ENCODE data around the gene UST.
"Not testable (repeated sequence)": the region's sequence is repeated elsewhere in the genome, so short reads cannot be mapped to it uniquely, and the experiment has no call there.

UST gene

GRCh38 chr6:149103950-149104349, 357.1 kb downstream of the UST start:
- not testable (repeated sequence) for H2BK5ac ChIP-seq (ENCODE audit: low read depth, low read length, poor library complexity, severe bottlenecking); H3K4me1 ChIP-seq (ENCODE audit: control insufficient read depth, insufficient read depth, low read depth, low read length); H3K27me3 ChIP-seq (ENCODE audit: control insufficient read depth in 1 of 2, insufficient read depth in 1 of 2, low read length in 2 of 2); H2AFZ ChIP-seq (ENCODE audit: low read depth, low read length); H3K79me1 ChIP-seq (replicated peaks; ENCODE audit: low read length, poor library complexity, severe bottlenecking); H3K4me2 ChIP-seq (ENCODE audit: low read length, poor library complexity, severe bottlenecking); H3K4ac ChIP-seq (ENCODE audit: low read depth in 1 of 2, low read length in 2 of 2); DNase-seq; H2BK12ac ChIP-seq (ENCODE audit: low read length in 2 of 2); H3K4me3 ChIP-seq (ENCODE audit: insufficient read depth in 1 of 2, low read depth in 1 of 2, low read length in 2 of 2); H3K36me3 ChIP-seq (ENCODE audit: control insufficient read depth in 1 of 2, insufficient read depth in 2 of 2, low read depth in 1 of 2, low read length in 2 of 2); H4K91ac ChIP-seq (ENCODE audit: low read length); H2AK5ac ChIP-seq (ENCODE audit: low read length, severe bottlenecking); H2BK15ac ChIP-seq (ENCODE audit: low read depth, poor library complexity, severe bottlenecking); H3K9me3 ChIP-seq (ENCODE audit: control insufficient read depth, low read length); H3K9ac ChIP-seq (ENCODE audit: low read length); H3K18ac ChIP-seq (ENCODE audit: low read depth in 1 of 2, low read length in 2 of 2); H3K14ac ChIP-seq (ENCODE audit: low read length in 2 of 2); H3K27ac ChIP-seq (ENCODE audit: low read length, poor library complexity, severe bottlenecking); H4K8ac ChIP-seq (ENCODE audit: low read length); H2BK120ac ChIP-seq (ENCODE audit: low read depth, low read length); H3K23ac ChIP-seq (ENCODE audit: low read length in 2 of 2)
- WGBS: 100% methylated on average over 2 of the region's 3 CpGs

GRCh38 chr6:149107520-149107919, 360.7 kb downstream of the UST start:
- H3K4me1 ChIP-seq (ENCODE audit: control insufficient read depth, insufficient read depth, low read depth, low read length): no peaks in the 10 kb centered on the region
- no peak overlapping the region for H3K23ac ChIP-seq (ENCODE audit: low read length in 2 of 2)
- no peak overlapping the region for H3K27ac ChIP-seq (ENCODE audit: low read length, poor library complexity, severe bottlenecking)
- no peak overlapping the region for H2BK120ac ChIP-seq (ENCODE audit: low read depth, low read length)
- no peak overlapping the region for H3K14ac ChIP-seq (ENCODE audit: low read length in 2 of 2)
- no peak for DNase-seq
- 91% methylated on average over 5 of the region's 5 CpGs for WGBS
- no peaks in the 10 kb centered on the region for H3K27me3 ChIP-seq (ENCODE audit: control insufficient read depth in 1 of 2, insufficient read depth in 1 of 2, low read length in 2 of 2)
- no peak overlapping the region for H4K8ac ChIP-seq (ENCODE audit: low read length)
- no peak overlapping the region for H3K4me3 ChIP-seq (ENCODE audit: insufficient read depth in 1 of 2, low read depth in 1 of 2, low read length in 2 of 2)
- H2BK15ac ChIP-seq (ENCODE audit: low read depth, poor library complexity, severe bottlenecking): no peak overlapping the region
- no peak overlapping the region for H3K18ac ChIP-seq (ENCODE audit: low read depth in 1 of 2, low read length in 2 of 2)
- no peak overlapping the region for H2BK5ac ChIP-seq (ENCODE audit: low read depth, low read length, poor library complexity, severe bottlenecking)
- H3K9me3 ChIP-seq (ENCODE audit: control insufficient read depth, low read length): no peaks in the 10 kb centered on the region
- H2AFZ ChIP-seq (ENCODE audit: low read depth, low read length): no peak overlapping the region
- H2AK5ac ChIP-seq (ENCODE audit: low read length, severe bottlenecking): no peak overlapping the region
- H2BK12ac ChIP-seq (ENCODE audit: low read length in 2 of 2): no peak overlapping the region
- no peak overlapping the region for H3K4ac ChIP-seq (ENCODE audit: low read depth in 1 of 2, low read length in 2 of 2)
- no peak overlapping the region for H3K4me2 ChIP-seq (ENCODE audit: low read length, poor library complexity, severe bottlenecking)
- no peaks in the 10 kb centered on the region for H3K79me1 ChIP-seq (replicated peaks; ENCODE audit: low read length, poor library complexity, severe bottlenecking)
- no peak overlapping the region for H3K9ac ChIP-seq (ENCODE audit: low read length)
- no peak overlapping the region for H4K91ac ChIP-seq (ENCODE audit: low read length)
- no peaks in the 10 kb centered on the region for H3K36me3 ChIP-seq (ENCODE audit: control insufficient read depth in 1 of 2, insufficient read depth in 2 of 2, low read depth in 1 of 2, low read length in 2 of 2)

- Histone ChIP-seq H2BK12ac (ENCODE audit: low read length in 2 of 2) (no peak overlapping the region), H4K8ac (ENCODE audit: low read length) (no peak overlapping the region), H2AFZ (ENCODE audit: low read depth, low read length) (no peak overlapping the region), H3K27me3 (ENCODE audit: control insufficient read depth in 1 of 2, insufficient read depth in 1 of 2, low read length in 2 of 2) (no peaks in the 10 kb centered on the region), H3K4ac (ENCODE audit: low read depth in 1 of 2, low read length in 2 of 2) (no peak overlapping the region), H2BK120ac (ENCODE audit: low read depth, low read length) (no peak overlapping the region), H4K91ac (ENCODE audit: low read length) (no peak overlapping the region), H3K4me3 (ENCODE audit: insufficient read depth in 1 of 2, low read depth in 1 of 2, low read length in 2 of 2) (no peak overlapping the region), H2BK15ac (ENCODE audit: low read depth, poor library complexity, severe bottlenecking) (no peak overlapping the region), H3K9me3 (ENCODE audit: control insufficient read depth, low read length) (no peaks in the 10 kb centered on the region), H3K23ac (ENCODE audit: low read length in 2 of 2) (no peak overlapping the region), H3K27ac (ENCODE audit: low read length, poor library complexity, severe bottlenecking) (no peak overlapping the region), H3K14ac (ENCODE audit: low read length in 2 of 2) (no peak overlapping the region), H3K9ac (ENCODE audit: low read length) (no peak overlapping the region), H3K4me2 (ENCODE audit: low read length, poor library complexity, severe bottlenecking) (no peak overlapping the region), H3K4me1 (ENCODE audit: control insufficient read depth, insufficient read depth, low read depth, low read length) (no peaks in the 10 kb centered on the region), H3K18ac (ENCODE audit: low read depth in 1 of 2, low read length in 2 of 2) (no peak overlapping the region), H2BK5ac (ENCODE audit: low read depth, low read length, poor library complexity, severe bottlenecking) (no peak overlapping the region), H3K79me1 (replicated peaks; ENCODE audit: low read length, poor library complexity, severe bottlenecking) (no peaks in the 10 kb centered on the region), H3K36me3 (ENCODE audit: control insufficient read depth in 1 of 2, insufficient read depth in 2 of 2, low read depth in 1 of 2, low read length in 2 of 2) (no peaks in the 10 kb centered on the region), H2AK5ac (ENCODE audit: low read length, severe bottlenecking) (no peak overlapping the region)
- no peak for DNase-seq
- 84% methylated on average over 5 of the region's 5 CpGs for WGBS
Measured at GRCh38 chr6:149108038-149108748, 361.4 kb downstream of the UST start.

- Histone ChIP-seq H2BK120ac (ENCODE audit: low read depth, low read length) (no peak overlapping the region), H3K23ac (ENCODE audit: low read length in 2 of 2) (no peak overlapping the region), H3K36me3 (ENCODE audit: control insufficient read depth in 1 of 2, insufficient read depth in 2 of 2, low read depth in 1 of 2, low read length in 2 of 2) (no peaks in the 10 kb centered on the region), H3K18ac (ENCODE audit: low read depth in 1 of 2, low read length in 2 of 2) (no peak overlapping the region), H2AK5ac (ENCODE audit: low read length, severe bottlenecking) (no peak overlapping the region), H4K8ac (ENCODE audit: low read length) (no peak overlapping the region), H2BK5ac (ENCODE audit: low read depth, low read length, poor library complexity, severe bottlenecking) (no peak overlapping the region), H3K9ac (ENCODE audit: low read length) (no peak overlapping the region), H3K4me3 (ENCODE audit: insufficient read depth in 1 of 2, low read depth in 1 of 2, low read length in 2 of 2) (no peak overlapping the region), H3K4me2 (ENCODE audit: low read length, poor library complexity, severe bottlenecking) (no peak overlapping the region), H3K27me3 (ENCODE audit: control insufficient read depth in 1 of 2, insufficient read depth in 1 of 2, low read length in 2 of 2) (no peaks in the 10 kb centered on the region), H3K4ac (ENCODE audit: low read depth in 1 of 2, low read length in 2 of 2) (no peak overlapping the region), H2BK12ac (ENCODE audit: low read length in 2 of 2) (no peak overlapping the region), H3K27ac (ENCODE audit: low read length, poor library complexity, severe bottlenecking) (no peak overlapping the region), H4K91ac (ENCODE audit: low read length) (no peak overlapping the region), H3K14ac (ENCODE audit: low read length in 2 of 2) (no peak overlapping the region), H3K4me1 (ENCODE audit: control insufficient read depth, insufficient read depth, low read depth, low read length) (no peaks in the 10 kb centered on the region), H2AFZ (ENCODE audit: low read depth, low read length) (no peak overlapping the region), H3K79me1 (replicated peaks; ENCODE audit: low read length, poor library complexity, severe bottlenecking) (no peaks in the 10 kb centered on the region), H2BK15ac (ENCODE audit: low read depth, poor library complexity, severe bottlenecking) (no peak overlapping the region), H3K9me3 (ENCODE audit: control insufficient read depth, low read length) (no peaks in the 10 kb centered on the region)
- DNase-seq: no peak
- WGBS: 74% methylated on average over 3 of the region's 3 CpGs
Measured at GRCh38 chr6:149108749-149109100, 361.9 kb downstream of the UST start.

All from mesenchymal stem cell (in vitro differentiated cells and primary cell).